ENCODE data around the gene CAMK1D.

The CAMK1D gene

GRCh38 chr10:12577610-12578009 lies 228.3 kb downstream of the CAMK1D start:
- no peak overlapping the region for H3K27ac Mint-ChIP-seq
- H3K9me3 Mint-ChIP-seq, result peaks cover 34% of the 10 kb centered on the region
- peaks cover 5% of the 10 kb centered on the region for H3K36me3 Mint-ChIP-seq (ENCODE audit: low read depth)
- H3K27me3 Mint-ChIP-seq (ENCODE audit: low read depth), result no peaks in the 10 kb centered on the region
- H3K4me1 Mint-ChIP-seq, result peaks cover 4% of the 10 kb centered on the region
- no peak for TF ChIP-seq CTCF (IDR thresholded peaks at IDR 0.05; ENCODE audit: unreplicated experiment in 3 of 3)
- no peak overlapping the region for H3K4me3 Mint-ChIP-seq

- TF ChIP-seq CTCF (IDR thresholded peaks at IDR 0.05; ENCODE audit: unreplicated experiment in 3 of 3), result no peak
- Mint-ChIP-seq H3K27ac (peak overlapping the region; percentile 86 to 96 (median 95)), H3K4me1 (peaks cover 4% of the 10 kb centered on the region), H3K4me3 (peak overlapping the region in 2 of 3 experiments; percentile 31 to 40), H3K36me3 (ENCODE audit: low read depth) (peaks cover 5% of the 10 kb centered on the region), H3K9me3 (peaks cover 32% of the 10 kb centered on the region), H3K27me3 (ENCODE audit: low read depth) (no peaks in the 10 kb centered on the region)
Measured at GRCh38 chr10:12579954-12580858, 230.9 kb downstream of the CAMK1D start.

GRCh38 chr10:12583891-12584595 lies 234.7 kb downstream of the CAMK1D start:
- TF ChIP-seq CTCF (IDR thresholded peaks at IDR 0.05; ENCODE audit: unreplicated experiment in 3 of 3), result no peak
- Mint-ChIP-seq H3K27ac (no peak overlapping the region), H3K36me3 (ENCODE audit: low read depth) (no peaks in the 10 kb centered on the region), H3K4me3 (no peak overlapping the region), H3K4me1 (peaks cover 21% of the 10 kb centered on the region), H3K9me3 (peaks cover 18% of the 10 kb centered on the region), H3K27me3 (ENCODE audit: low read depth) (no peaks in the 10 kb centered on the region)

- Mint-ChIP-seq H3K4me3 (no peak overlapping the region), H3K27me3 (ENCODE audit: low read depth) (no peaks in the 10 kb centered on the region), H3K36me3 (ENCODE audit: low read depth) (no peaks in the 10 kb centered on the region), H3K4me1 (peaks cover 40% of the 10 kb centered on the region), H3K27ac (peak overlapping the region; percentile 18 to 64 (median 59)), H3K9me3 (peaks cover 5% of the 10 kb centered on the region)
- TF ChIP-seq CTCF (IDR thresholded peaks at IDR 0.05; ENCODE audit: unreplicated experiment in 3 of 3), result no peak
Measured at GRCh38 chr10:12586741-12587140, 237.4 kb downstream of the CAMK1D start.

GRCh38 chr10:12587451-12587888 lies 238.1 kb downstream of the CAMK1D start:
- Mint-ChIP-seq H3K4me3 (no peak overlapping the region), H3K36me3 (ENCODE audit: low read depth) (no peaks in the 10 kb centered on the region), H3K4me1 (peaks cover 40% of the 10 kb centered on the region), H3K9me3 (peaks cover 4% of the 10 kb centered on the region), H3K27ac (peak overlapping the region; percentile 18 to 64 (median 59)), H3K27me3 (ENCODE audit: low read depth) (no peaks in the 10 kb centered on the region)
- no peak for TF ChIP-seq CTCF (IDR thresholded peaks at IDR 0.05; ENCODE audit: unreplicated experiment in 3 of 3)
